Activated CD8-positive, alpha-beta memory T cell treated with anti-CD3 and anti-CD28 coated beads for 1 hour (primary cell): ENCODE data around the gene PRELP.
"Not testable (repeated sequence)": the region's sequence is repeated elsewhere in the genome, so short reads cannot be mapped to it uniquely, and the experiment has no call there.

Experiments used
- DNase-seq, 2 donors: peaks; one replicate each; pipeline ENCODE4 v3.0.0-alpha.2; 2020; ENCODE audit warnings: low read depth in 1 of 2; ENCODE audit errors: extremely low read depth in 1 of 2

PRELP gene

GRCh38 chr1:203475012-203475981 is at the start of gene PRELP:
PRELP (plus strand) TSS chr1:203475806; CDS start chr1:203483185, 7,379 bp downstream.
- no peak for DNase-seq

GRCh38 chr1:203426366-203426765 is 49.2 kb upstream of the PRELP start:
- DNase-seq, result no peak

DNA sequence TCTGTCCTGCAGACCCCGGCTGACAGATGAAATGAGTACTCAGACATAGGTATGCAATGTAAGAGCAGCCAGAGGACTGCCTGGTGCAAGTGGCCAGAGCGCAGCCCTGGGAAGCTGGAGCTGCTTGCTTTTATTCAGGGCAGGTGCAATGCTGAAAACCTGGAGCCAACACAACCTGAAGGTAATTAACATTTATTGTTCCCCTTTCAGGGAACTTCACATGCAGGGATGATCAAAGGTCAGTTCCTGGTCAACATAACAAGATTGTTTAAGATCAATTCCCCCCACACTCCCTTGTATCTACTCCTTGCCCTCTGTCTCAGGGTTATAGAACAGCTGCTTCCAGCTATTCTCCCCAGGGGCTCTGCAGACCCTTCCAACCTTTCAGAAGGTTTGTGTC is 48.7 kb upstream of the PRELP start:
- DNase-seq, result no peak

GRCh38 chr1:203427451-203427850 is 48.2 kb upstream of the PRELP start:
- no peak for DNase-seq

- DNase-seq, result no peak
These were observed 46.5 kb upstream of the PRELP start for GRCh38 chr1:203428981-203429599.

DNA sequence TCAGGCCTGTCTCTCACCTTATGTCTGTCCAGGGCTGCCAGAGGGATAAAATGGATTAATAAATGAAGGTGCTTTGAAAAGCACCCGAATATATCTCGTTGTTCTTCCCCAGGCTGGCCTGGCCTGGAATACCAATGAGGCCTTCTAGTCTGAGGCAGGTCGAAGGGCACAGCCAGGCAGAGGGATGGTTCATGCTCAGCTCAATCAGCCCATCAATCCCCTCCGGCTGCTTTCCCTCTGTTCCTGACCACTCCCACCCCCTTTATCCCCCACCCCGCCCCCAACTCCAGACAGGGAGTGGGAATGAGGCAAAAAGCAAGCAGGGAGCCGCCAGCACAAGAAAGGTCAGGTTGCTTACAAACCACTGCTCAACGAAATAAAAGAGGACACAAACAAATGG is 40.0 kb upstream of the PRELP start:
- no peak for DNase-seq

DNA sequence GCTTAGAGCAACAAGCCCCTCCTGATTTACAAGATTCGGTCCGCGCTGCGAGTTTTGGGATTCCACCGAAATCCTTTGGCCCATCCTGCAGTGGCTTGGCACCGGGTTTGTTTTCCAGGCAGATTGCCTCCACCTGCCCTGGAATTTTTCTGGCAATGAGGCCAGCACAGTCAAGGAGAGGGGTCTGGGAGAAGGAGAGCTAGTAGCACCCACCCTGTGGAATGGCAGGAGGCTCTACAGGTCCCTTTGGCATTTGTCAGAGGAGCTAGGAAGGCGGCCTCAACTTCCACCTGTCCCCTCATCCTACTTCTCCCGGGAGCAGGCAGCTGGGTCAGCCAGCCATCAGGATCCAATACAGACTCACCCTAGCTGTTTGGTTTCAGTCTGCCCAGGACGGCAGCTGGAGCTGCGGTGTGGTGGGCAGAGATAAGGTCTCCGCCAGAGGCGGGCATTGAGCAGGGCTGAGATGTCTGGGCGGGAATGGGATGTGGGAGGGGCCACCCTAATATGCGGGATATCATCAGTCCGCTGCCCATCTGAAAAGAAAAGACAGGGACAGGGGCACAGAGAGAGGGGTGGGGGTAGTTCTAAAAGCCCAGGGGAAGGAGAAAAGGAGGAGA is 37.8 kb upstream of the PRELP start:
- no peak for DNase-seq

DNA sequence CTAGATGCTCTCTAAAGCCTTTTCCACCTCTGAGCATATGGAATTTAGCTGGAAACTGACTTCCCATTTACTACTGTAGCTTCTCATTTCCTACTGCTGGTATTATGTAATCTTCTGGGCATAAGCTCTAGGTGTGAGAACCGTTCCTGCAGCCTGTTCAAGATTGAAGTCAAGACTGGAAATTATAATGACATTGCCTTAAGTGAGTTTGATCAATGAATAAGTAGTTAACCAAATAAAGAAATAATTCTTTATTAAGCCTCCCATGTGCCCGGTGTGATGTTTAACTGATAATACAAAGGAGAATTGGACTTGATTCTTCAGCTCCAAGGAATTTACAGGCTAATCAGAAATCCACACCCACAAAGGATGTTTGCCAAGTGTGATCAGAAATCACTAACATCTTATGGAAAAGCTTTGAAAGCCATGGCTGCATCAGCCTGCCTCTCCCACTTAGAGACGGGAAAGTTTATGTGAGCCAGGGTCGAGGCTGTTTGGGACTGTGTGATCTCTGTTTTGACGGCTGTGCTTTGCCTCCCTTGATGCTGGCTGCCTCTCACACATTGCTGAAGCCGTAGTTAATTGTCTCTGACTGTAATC is 36.4 kb upstream of the PRELP start:
- no peak for DNase-seq

- DNase-seq, result no peak
These were observed 34.8 kb upstream of the PRELP start for GRCh38 chr1:203440771-203441170.

DNA sequence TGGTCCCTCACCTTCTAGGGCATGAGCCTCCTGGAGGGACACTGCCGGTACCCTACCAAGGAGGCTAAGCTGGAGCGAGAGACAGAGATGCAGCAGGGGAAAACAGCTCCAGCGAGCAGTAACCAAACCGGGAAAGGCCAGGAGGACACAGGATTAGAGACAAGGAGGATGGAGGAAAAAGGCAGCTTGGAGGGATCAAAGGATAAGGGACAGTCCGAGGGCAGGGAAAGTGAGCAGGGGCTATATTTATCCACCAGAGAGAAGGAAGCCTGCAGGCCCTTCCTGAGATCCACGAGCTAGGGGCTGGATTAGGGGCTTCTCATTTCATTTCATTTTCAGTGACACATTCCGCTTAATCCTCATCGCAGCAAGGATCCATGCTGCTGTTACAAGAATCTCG is 33.8 kb upstream of the PRELP start:
- no peak for DNase-seq

- DNase-seq, result no peak
These were observed 32.8 kb upstream of the PRELP start for GRCh38 chr1:203442821-203443220.

- no peak for DNase-seq
These were observed 32.3 kb upstream of the PRELP start for GRCh38 chr1:203443296-203443695.

DNA sequence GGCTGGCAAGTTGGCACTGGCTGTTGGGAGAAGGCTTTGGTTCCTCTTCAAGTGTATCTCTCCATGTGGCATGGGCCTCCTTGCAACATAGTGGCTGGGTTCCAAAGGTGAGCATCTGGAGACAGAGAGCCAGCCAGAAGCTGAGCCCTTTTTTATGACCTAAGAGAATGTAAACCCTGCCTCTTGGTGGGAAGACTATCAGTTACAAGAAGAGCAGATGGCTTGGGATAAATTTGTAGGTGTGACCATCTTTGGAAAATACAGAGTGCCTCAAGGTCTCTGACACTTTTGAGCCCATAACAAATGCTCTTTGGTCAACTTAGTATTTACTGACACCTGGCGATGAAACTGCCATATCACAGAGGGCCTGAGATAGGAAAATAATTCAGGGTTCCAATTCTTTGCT is 31.4 kb upstream of the PRELP start:
- no peak for DNase-seq

DNA sequence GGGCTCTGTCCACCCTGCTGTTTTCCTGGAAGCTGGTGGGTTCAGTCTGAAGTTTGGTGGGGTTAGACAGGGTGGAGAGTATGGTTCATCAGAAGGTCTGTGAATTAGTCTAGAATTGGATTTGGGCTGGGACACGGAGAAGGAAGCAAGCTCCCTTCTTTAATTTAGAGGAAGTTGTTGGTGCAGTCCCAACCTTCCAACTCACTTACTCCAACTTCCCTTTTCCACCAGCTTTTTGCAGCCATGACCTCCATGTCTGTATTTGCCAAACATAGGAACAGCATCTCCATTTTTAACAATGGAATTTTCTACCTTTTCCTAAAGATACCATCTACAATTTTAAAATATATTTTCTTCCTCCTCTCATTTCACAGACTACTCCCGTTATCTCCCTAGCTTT is 28.5 kb upstream of the PRELP start:
- no peak for DNase-seq

- not testable (repeated sequence) for DNase-seq
These were observed 28.0 kb upstream of the PRELP start for GRCh38 chr1:203447598-203447997.

GRCh38 chr1:203448521-203449061 is 27.0 kb upstream of the PRELP start:
- no peak for DNase-seq

GRCh38 chr1:203450001-203450400 is 25.6 kb upstream of the PRELP start:
- no peak for DNase-seq

- DNase-seq, result no peak
These were observed 25.0 kb upstream of the PRELP start for GRCh38 chr1:203450479-203451149.

DNA sequence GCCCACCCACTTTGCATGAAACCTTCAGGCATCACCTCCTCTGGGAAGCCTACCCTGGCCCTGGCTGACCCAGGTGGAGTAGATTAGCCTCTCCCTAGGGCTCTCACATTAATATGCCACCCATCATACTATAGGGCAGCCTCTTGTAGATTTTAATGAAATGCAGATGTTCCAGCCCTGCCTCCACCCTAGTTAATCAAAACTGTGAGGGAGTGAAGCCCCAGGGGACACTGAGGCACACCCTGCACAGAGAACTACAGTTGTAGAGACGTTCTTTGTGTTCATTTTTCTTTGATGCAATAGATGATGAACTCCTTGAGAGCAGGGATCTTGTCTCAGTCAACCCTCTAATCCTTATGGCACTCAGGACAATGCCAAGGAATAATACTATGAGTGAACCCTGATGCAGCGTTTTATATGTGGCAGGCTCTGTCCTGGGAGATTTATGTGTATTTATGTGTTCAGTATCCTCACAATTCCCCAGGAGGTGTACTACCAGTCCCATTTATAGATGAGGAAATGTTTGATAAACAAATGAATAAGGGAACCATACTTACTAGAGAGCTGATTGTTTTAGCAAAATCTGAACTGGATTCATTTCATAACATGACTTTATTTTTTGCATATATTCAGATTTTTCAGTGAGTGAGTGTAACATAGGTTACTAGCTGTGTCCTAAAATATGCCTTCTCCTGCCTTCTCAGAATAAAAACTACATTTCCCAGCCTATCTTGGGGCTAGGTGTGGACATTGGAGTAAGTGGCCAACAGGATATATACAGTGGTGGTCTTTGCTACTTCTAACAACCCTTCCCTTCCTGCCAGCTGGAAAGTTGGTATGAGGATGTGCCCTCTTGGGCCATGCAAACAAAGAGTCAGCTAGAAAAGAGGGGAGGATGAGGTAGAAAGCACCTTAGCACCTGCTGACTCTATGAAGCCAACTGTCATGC is 23.5 kb upstream of the PRELP start:
- no peak for DNase-seq
